Measurements from ENCODE around the gene SLC26A8. TPM values are rescaled to one million over a fixed set of nuclear protein-coding genes. Genes with fewer than 3 reads are reported as not detected.

SLC26A8 gene
- total RNA-seq, 1 donor from 2014 or later: not detected

Other genes starting within 250 kb of the SLC26A8 start
- gene CLPSL2, start 248.0 kb downstream of the SLC26A8 start, total RNA-seq: not detected in 2 replicates
- gene CLPSL1, start 243.6 kb downstream of the SLC26A8 start, total RNA-seq: not detected in 2 replicates
- not detected in 2 replicates for gene CLPS, start 227.3 kb downstream of the SLC26A8 start, total RNA-seq
- not detected in 2 replicates for gene LHFPL5, start 219.3 kb downstream of the SLC26A8 start, total RNA-seq
- gene SRPK1, start 103.5 kb downstream of the SLC26A8 start, total RNA-seq: 89.4 and 94.3 TPM in 2 replicates
- gene MAPK14, start 3.2 kb upstream of the SLC26A8 start, total RNA-seq: 59.7 and 62.1 TPM in 2 replicates
- 17.1 and 18.7 TPM in 2 replicates for gene MAPK13, start 105.9 kb upstream of the SLC26A8 start, total RNA-seq
- 22.0 and 24.9 TPM in 2 replicates for gene BRPF3, start 172.1 kb upstream of the SLC26A8 start, total RNA-seq
- not detected in 2 replicates for gene PNPLA1, start 245.4 kb upstream of the SLC26A8 start, total RNA-seq